ENCODE measurements around the gene LCN6. TPM values are rescaled to one million over a fixed set of nuclear protein-coding genes. Genes with fewer than 3 reads are reported as not detected.

The LCN6 gene
- total and polyA plus RNA-seq, 9 of the 15 experiments (the other 6 are each of a cell fraction or from before 2014, with no cell fraction given): 0.10 to 0.45 (median 0.37) TPM; not detected in 5

- TF ChIP-seq, protein P1, sequence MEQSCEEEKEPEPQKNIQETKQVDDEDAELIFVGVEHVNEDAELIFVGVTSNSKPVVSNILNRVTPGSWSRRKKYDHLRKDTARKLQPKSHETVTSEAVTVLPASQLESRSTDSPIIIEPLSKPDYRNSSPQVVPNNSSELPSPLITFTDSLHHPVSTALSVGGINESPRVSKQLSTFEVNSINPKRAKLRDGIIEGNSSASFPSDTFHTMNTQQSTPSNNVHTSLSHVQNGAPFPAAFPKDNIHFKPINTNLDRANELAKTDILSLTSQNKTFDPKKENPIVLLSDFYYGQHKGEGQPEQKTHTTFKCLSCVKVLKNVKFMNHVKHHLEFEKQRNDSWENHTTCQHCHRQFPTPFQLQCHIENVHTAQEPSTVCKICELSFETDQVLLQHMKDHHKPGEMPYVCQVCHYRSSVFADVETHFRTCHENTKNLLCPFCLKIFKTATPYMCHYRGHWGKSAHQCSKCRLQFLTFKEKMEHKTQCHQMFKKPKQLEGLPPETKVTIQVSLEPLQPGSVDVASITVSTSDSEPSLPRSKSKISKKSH (CRISPR knock-in tag; IDR thresholded peaks at IDR 0.05): no peak
- no peak for TF ChIP-seq ZNF124 (CRISPR knock-in tag; IDR thresholded peaks at IDR 0.05)
- TF ChIP-seq MEIS2 (IDR thresholded peaks at IDR 0.05; ENCODE audit: partially characterized antibody): no peak
- TF ChIP-seq TSHZ1 (CRISPR knock-in tag; IDR thresholded peaks at IDR 0.05): no peak
- TF ChIP-seq CBFA2T2 (conservative IDR thresholded peaks at IDR 0.05): no peak
- TF ChIP-seq EHMT2 (IDR thresholded peaks at IDR 0.05): no peak
- TF ChIP-seq, protein P2, sequence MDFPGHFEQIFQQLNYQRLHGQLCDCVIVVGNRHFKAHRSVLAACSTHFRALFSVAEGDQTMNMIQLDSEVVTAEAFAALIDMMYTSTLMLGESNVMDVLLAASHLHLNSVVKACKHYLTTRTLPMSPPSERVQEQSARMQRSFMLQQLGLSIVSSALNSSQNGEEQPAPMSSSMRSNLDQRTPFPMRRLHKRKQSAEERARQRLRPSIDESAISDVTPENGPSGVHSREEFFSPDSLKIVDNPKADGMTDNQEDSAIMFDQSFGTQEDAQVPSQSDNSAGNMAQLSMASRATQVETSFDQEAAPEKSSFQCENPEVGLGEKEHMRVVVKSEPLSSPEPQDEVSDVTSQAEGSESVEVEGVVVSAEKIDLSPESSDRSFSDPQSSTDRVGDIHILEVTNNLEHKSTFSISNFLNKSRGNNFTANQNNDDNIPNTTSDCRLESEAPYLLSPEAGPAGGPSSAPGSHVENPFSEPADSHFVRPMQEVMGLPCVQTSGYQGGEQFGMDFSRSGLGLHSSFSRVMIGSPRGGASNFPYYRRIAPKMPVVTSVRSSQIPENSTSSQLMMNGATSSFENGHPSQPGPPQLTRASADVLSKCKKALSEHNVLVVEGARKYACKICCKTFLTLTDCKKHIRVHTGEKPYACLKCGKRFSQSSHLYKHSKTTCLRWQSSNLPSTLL (IDR thresholded peaks at IDR 0.05): no peak
- no peak for TF ChIP-seq HSF4 (CRISPR knock-in tag; IDR thresholded peaks at IDR 0.05; ENCODE audit: borderline replicate concordance)
- TF ChIP-seq FIP1L1 (IDR thresholded peaks at IDR 0.05; ENCODE audit: low read depth, low read length, poor library complexity, severe bottlenecking): no peak
- no peak for TF ChIP-seq GABPB2 (CRISPR knock-in tag; conservative IDR thresholded peaks at IDR 0.05)
- TF ChIP-seq, protein P3, sequence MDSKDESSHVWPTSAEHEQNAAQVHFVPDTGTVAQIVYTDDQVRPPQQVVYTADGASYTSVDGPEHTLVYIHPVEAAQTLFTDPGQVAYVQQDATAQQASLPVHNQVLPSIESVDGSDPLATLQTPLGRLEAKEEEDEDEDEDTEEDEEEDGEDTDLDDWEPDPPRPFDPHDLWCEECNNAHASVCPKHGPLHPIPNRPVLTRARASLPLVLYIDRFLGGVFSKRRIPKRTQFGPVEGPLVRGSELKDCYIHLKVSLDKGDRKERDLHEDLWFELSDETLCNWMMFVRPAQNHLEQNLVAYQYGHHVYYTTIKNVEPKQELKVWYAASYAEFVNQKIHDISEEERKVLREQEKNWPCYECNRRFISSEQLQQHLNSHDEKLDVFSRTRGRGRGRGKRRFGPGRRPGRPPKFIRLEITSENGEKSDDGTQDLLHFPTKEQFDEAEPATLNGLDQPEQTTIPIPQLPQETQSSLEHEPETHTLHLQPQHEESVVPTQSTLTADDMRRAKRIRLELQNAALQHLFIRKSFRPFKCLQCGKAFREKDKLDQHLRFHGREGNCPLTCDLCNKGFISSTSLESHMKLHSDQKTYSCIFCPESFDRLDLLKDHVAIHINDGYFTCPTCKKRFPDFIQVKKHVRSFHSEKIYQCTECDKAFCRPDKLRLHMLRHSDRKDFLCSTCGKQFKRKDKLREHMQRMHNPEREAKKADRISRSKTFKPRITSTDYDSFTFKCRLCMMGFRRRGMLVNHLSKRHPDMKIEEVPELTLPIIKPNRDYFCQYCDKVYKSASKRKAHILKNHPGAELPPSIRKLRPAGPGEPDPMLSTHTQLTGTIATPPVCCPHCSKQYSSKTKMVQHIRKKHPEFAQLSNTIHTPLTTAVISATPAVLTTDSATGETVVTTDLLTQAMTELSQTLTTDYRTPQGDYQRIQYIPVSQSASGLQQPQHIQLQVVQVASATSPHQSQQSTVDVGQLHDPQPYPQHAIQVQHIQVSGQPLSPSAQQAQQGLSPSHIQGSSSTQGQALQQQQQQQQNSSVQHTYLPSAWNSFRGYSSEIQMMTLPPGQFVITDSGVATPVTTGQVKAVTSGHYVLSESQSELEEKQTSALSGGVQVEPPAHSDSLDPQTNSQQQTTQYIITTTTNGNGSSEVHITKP (IDR thresholded peaks at IDR 0.05; ENCODE audit: partially characterized antibody): no peak
- TF ChIP-seq FOS (IDR thresholded peaks at IDR 0.05; ENCODE audit: extremely low read depth, insufficient read length): no peak
- no peak for TF ChIP-seq ARID3A (IDR thresholded peaks at IDR 0.05; ENCODE audit: borderline replicate concordance, low read depth, low read length)
- TF ChIP-seq TAF15 (IDR thresholded peaks at IDR 0.05; ENCODE audit: low read depth, low read length): no peak
- TF ChIP-seq ZNF165 (CRISPR knock-in tag; IDR thresholded peaks at IDR 0.05; ENCODE audit: borderline replicate concordance): no peak
Observed at GRCh38 chr9:136791516-136792276, 43.4 kb upstream of the LCN6 start (continued).

Measured in K562 (cell line).